Activated naive CD4-positive, alpha-beta T cell treated with anti-CD3 and anti-CD28 coated beads, Interleukin-2, amount 50 U/mL, for 72 hours (primary cell): Measurements from ENCODE around the gene SPDYE3. TPM values are rescaled to one million over a fixed set of nuclear protein-coding genes. Genes with fewer than 3 reads are reported as not detected.
"Not testable (repeated sequence)": the region's sequence is repeated elsewhere in the genome, so short reads cannot be mapped to it uniquely, and the experiment has no call there.

ENCODE experiments used
- ATAC-seq, 2 donors: fragments of 150-1000 bp; cut with Tn5 transposase; 2 replicates each; pipeline ENCODE4 v1.10.0; 2021; ENCODE audit warnings: mild to moderate bottlenecking in 2 of 2, moderate library complexity in 2 of 2
- DNase-seq, 2 donors: peaks; one replicate each; pipeline ENCODE4 v3.0.0; 2021 to 2022; ENCODE audit warnings: low spot score in 2 of 2
- H3K27ac Mint-ChIP-seq, 2 donors: one replicate each; pipeline ENCODE4 v1.8.0; 2022; ENCODE audit warnings: mild to moderate bottlenecking in 2 of 2, mixed read lengths in 2 of 2
- H3K36me3 Mint-ChIP-seq, 2 donors: one replicate each; pipeline ENCODE4 v1.8.0; 2022; ENCODE audit warnings: mixed read lengths in 2 of 2
- H3K9me3 Mint-ChIP-seq, 2 donors: one replicate each; pipeline ENCODE4 v1.8.0; 2022; ENCODE audit warnings: mixed read lengths in 2 of 2
- total RNA-seq, 2 donors: library from RNA; stranded (reverse); gene quantifications; one replicate each; pipeline ENCODE4 v1.2.3, GENCODE V29; 2022

The SPDYE3 gene
- total RNA-seq, 2 donors from 2014 or later: not detected

- Mint-ChIP-seq H3K27ac (peak within 1 kb of the TSS in 1 of 2 donors; percentile 46), H3K36me3 (peaks cover 11 to 23% of the 10 kb centered on the region in 2 donors), H3K9me3 (no peaks in the 10 kb centered on the region)
- ATAC-seq (no peak), DNase-seq (no peak)
Measured at GRCh38 chr7:100358027-100358856, 50.7 kb downstream of the SPDYE3 start, which contains the start of gene PILRB. TSS of gene PILRB (plus strand) at chr7:100358117. CDS start at chr7:100358303, 186 bp downstream.

- peaks cover 17 to 29% of the 10 kb centered on the region in 2 donors for H3K36me3 Mint-ChIP-seq
- H3K9me3 Mint-ChIP-seq: no peaks in the 10 kb centered on the region
- no peak for DNase-seq
- ATAC-seq: no peak
- H3K27ac Mint-ChIP-seq: no peak overlapping the region
Measured at GRCh38 chr7:100358857-100359212, 51.3 kb downstream of the SPDYE3 start.

- Mint-ChIP-seq H3K9me3 (no peaks in the 10 kb centered on the region), H3K27ac (peak overlapping the region; percentile 38 to 78), H3K36me3 (peaks cover 19 to 38% of the 10 kb centered on the region in 2 donors)
- ATAC-seq (no peak), DNase-seq (no peak)
Measured at GRCh38 chr7:100360135-100360854, 52.8 kb downstream of the SPDYE3 start.

- Mint-ChIP-seq H3K27ac (no peak overlapping the region), H3K36me3 (peaks cover 23 to 48% of the 10 kb centered on the region in 2 donors), H3K9me3 (no peaks in the 10 kb centered on the region)
- no peak for ATAC-seq
- DNase-seq: no peak
Measured at GRCh38 chr7:100363098-100363497, 55.6 kb downstream of the SPDYE3 start.

- not testable (repeated sequence) for ATAC-seq, DNase-seq, H3K9me3 Mint-ChIP-seq
- Mint-ChIP-seq H3K27ac (peak overlapping the region in 1 of 2 donors; percentile 13), H3K36me3 (peaks cover 23 to 48% of the 10 kb centered on the region in 2 donors)
Measured at GRCh38 chr7:100363797-100364196, 56.3 kb downstream of the SPDYE3 start.

- ATAC-seq (no peak), DNase-seq (no peak)
- Mint-ChIP-seq H3K27ac (peak overlapping the region in 1 of 2 donors; percentile 13), H3K9me3 (no peaks in the 10 kb centered on the region), H3K36me3 (peaks cover 23 to 48% of the 10 kb centered on the region in 2 donors)
Measured at GRCh38 chr7:100364480-100364879, 57.0 kb downstream of the SPDYE3 start.

- not testable (repeated sequence) for H3K9me3 Mint-ChIP-seq, DNase-seq, ATAC-seq
- H3K27ac Mint-ChIP-seq: peak overlapping the region; percentile 66 to 83
- peaks cover 14 to 36% of the 10 kb centered on the region in 2 donors for H3K36me3 Mint-ChIP-seq
Measured at GRCh38 chr7:100365998-100366367, 58.5 kb downstream of the SPDYE3 start.

- Mint-ChIP-seq H3K27ac (peak overlapping the region; percentile 66 to 83), H3K36me3 (peaks cover 14 to 36% of the 10 kb centered on the region in 2 donors), H3K9me3 (no peaks in the 10 kb centered on the region)
- DNase-seq (no peak), ATAC-seq (peak in 1 of 2 donors; percentile 19)
Measured at GRCh38 chr7:100366411-100367250, 59.1 kb downstream of the SPDYE3 start.

- Mint-ChIP-seq H3K36me3 (peaks cover 14 to 34% of the 10 kb centered on the region in 2 donors), H3K27ac (peak overlapping the region in 1 of 2 donors; percentile 38), H3K9me3 (no peaks in the 10 kb centered on the region)
- DNase-seq: no peak
- ATAC-seq: no peak
Measured at GRCh38 chr7:100367251-100367620, 59.7 kb downstream of the SPDYE3 start.

GRCh38 chr7:100367676-100368613 is 60.4 kb downstream of the SPDYE3 start:
- ATAC-seq: no peak
- Mint-ChIP-seq H3K9me3 (no peaks in the 10 kb centered on the region), H3K36me3 (peaks cover 14 to 27% of the 10 kb centered on the region in 2 donors), H3K27ac (peak overlapping the region in 1 of 2 donors; percentile 38)
- no peak for DNase-seq

GRCh38 chr7:100369105-100369504 is 61.6 kb downstream of the SPDYE3 start:
- ATAC-seq (peak; percentile 18 to 42), DNase-seq (no peak)
- Mint-ChIP-seq H3K9me3 (no peaks in the 10 kb centered on the region), H3K36me3 (peaks cover 4 to 16% of the 10 kb centered on the region in 2 donors), H3K27ac (peak overlapping the region in 1 of 2 donors; percentile 38)

- H3K36me3 Mint-ChIP-seq: peaks cover 4 to 9% of the 10 kb centered on the region in 2 donors
- no peaks in the 10 kb centered on the region for H3K9me3 Mint-ChIP-seq
- no peak for DNase-seq
- ATAC-seq: no peak
- H3K27ac Mint-ChIP-seq: no peak overlapping the region
Measured at GRCh38 chr7:100370303-100370702, 62.8 kb downstream of the SPDYE3 start.

- Mint-ChIP-seq H3K9me3 (no peaks in the 10 kb centered on the region), H3K36me3 (peaks cover 4 to 9% of the 10 kb centered on the region in 2 donors), H3K27ac (peak overlapping the region in 1 of 2 donors; percentile 82)
- ATAC-seq: no peak
- no peak for DNase-seq
Measured at GRCh38 chr7:100370746-100371145, 63.2 kb downstream of the SPDYE3 start.

- Mint-ChIP-seq H3K9me3 (no peaks in the 10 kb centered on the region), H3K27ac (peak overlapping the region in 1 of 2 donors; percentile 82), H3K36me3 (peaks cover 4% of the 10 kb centered on the region in 2 donors)
- DNase-seq: no peak
- ATAC-seq: peak in 1 of 2 donors; percentile 4
Measured at GRCh38 chr7:100371561-100372171, 64.2 kb downstream of the SPDYE3 start.
